Fibroblast of lung (primary cell): Measurements from ENCODE around the gene SPON2. TPM values are rescaled to one million over a fixed set of nuclear protein-coding genes. Genes with fewer than 3 reads are reported as not detected.

Source experiments
- DNase-seq, 2 donors: peaks; one replicate each; pipeline versions ENCODE4 v3.0.0 to v3.0.0-alpha.2; 2010; ENCODE audit warnings: low read depth in 2 of 2
- H2AFZ ChIP-seq: 2 replicates; pipeline ENCODE4 v1.5.1; 2012; ENCODE audit warnings: low read length, control low read depth, inconsistent platforms
- H3K27ac ChIP-seq: 2 replicates; pipeline ENCODE4 v1.5.1; 2011; ENCODE audit warnings: low read length, control low read depth; ENCODE audit not compliant: insufficient read depth
- H3K27me3 ChIP-seq: 2 replicates; pipeline ENCODE4 v1.5.1; 2011; ENCODE audit warnings: mild to moderate bottlenecking, low read length; ENCODE audit not compliant: control insufficient read depth, insufficient read depth
- H3K36me3 ChIP-seq: 2 replicates; pipeline ENCODE4 v1.5.1; 2011; ENCODE audit warnings: low read length; ENCODE audit not compliant: control insufficient read depth, insufficient read depth
- H3K4me1 ChIP-seq: 2 replicates; pipeline ENCODE4 v1.5.1; 2011; ENCODE audit warnings: low read length; ENCODE audit not compliant: control insufficient read depth, insufficient read depth; ENCODE audit errors: extremely low read depth
- H3K4me2 ChIP-seq: 2 replicates; pipeline ENCODE4 v1.5.1; 2011; ENCODE audit warnings: low read length, control low read depth; ENCODE audit not compliant: insufficient read depth; ENCODE audit errors: extremely low read depth
- H3K4me3 ChIP-seq, 4 experiments: fragments of 200-600 bp in 1 of 4; sonication (generic) in 1 of 4; replicated peaks in 1 of 4; 2 replicates each; pipeline ENCODE4 v1.5.1; 2011 to 2016; ENCODE audit warnings: low read length in 4 of 4, low read depth in 3 of 4, mild to moderate bottlenecking in 3 of 4, control low read depth in 2 of 4, inconsistent platforms in 1 of 4, mixed read lengths in 1 of 4; ENCODE audit not compliant: insufficient read depth in 1 of 4; ENCODE audit errors: control extremely low read depth in 1 of 4
- H3K79me2 ChIP-seq: 2 replicates; pipeline ENCODE4 v1.5.1; 2012; ENCODE audit warnings: mild to moderate bottlenecking, low read length, inconsistent platforms; ENCODE audit not compliant: control insufficient read depth, insufficient read depth
- H3K9ac ChIP-seq: 2 replicates; pipeline ENCODE4 v1.5.1; 2011; ENCODE audit warnings: mild to moderate bottlenecking, low read length, control low read depth; ENCODE audit not compliant: insufficient read depth
- H3K9me3 ChIP-seq: 2 replicates; pipeline ENCODE4 v1.5.1; 2012; ENCODE audit warnings: low read depth, low read length; ENCODE audit not compliant: control insufficient read depth, insufficient read depth
- H4K20me1 ChIP-seq: 2 replicates; pipeline ENCODE4 v1.5.1; 2011; ENCODE audit warnings: low read length; ENCODE audit not compliant: control insufficient read depth, insufficient read depth; ENCODE audit errors: extremely low read depth
- CTCF ChIP-seq, 2 donors: IDR thresholded peaks in 1 of 2; conservative IDR thresholded peaks in 1 of 2; 1 replicate in 1 of 2; 2 replicates in 1 of 2; pipeline ENCODE4 v1.5.1; 2011 to 2012; ENCODE audit warnings: low read length in 2 of 2, control low read depth in 1 of 2, inconsistent platforms in 1 of 2, low read depth in 1 of 2, mild to moderate bottlenecking in 1 of 2
- EZH2 ChIP-seq: IDR thresholded peaks from 2 replicates; pipeline ENCODE4 v1.5.1; 2012; ENCODE audit warnings: low read length, control low read depth, mild to moderate bottlenecking; ENCODE audit errors: missing control alignments
- polyA plus RNA-seq, 2 donors: library from polyadenylated mRNA; depleted of rRNA in 1 of 2; stranded (reverse) in 1 of 2; unstranded in 1 of 2; fragments of >200 nt; gene quantifications; 2 replicates each; pipeline ENCODE4 v1.2.1, GENCODE V29; 2011 to 2012; ENCODE audit warnings: missing spikeins in 1 of 2
- total RNA-seq: library from RNA; depleted of rRNA; stranded (reverse); fragments of >200 nt; gene quantifications from 2 replicates; pipeline ENCODE4 v1.2.1, GENCODE V29; 2014

The SPON2 gene
- total and polyA plus RNA-seq, 2 donors (not counting 1 experiment from before 2014, with no cell fraction given), result 179 to 367 TPM

- Histone ChIP-seq H3K79me2 (no peaks in the 10 kb centered on the region), H3K4me2 (no peak overlapping the region), H3K36me3 (no peaks in the 10 kb centered on the region), H3K4me3 (no peak overlapping the region), H3K9ac (no peak overlapping the region), H2AFZ (no peak overlapping the region), H3K27me3 (peaks cover 19% of the 10 kb centered on the region), H4K20me1 (no peaks in the 10 kb centered on the region), H3K27ac (no peak overlapping the region), H3K4me1 (peaks cover 3% of the 10 kb centered on the region), H3K9me3 (no peaks in the 10 kb centered on the region)
- TF ChIP-seq CTCF (conservative IDR thresholded peaks at IDR 0.05 in 1 of 2, IDR thresholded peaks at IDR 0.05 in 1 of 2; ENCODE audit: low read depth in 1 of 2, low read length in 2 of 2), result no peak
- no peak for TF ChIP-seq EZH2
- no peak for DNase-seq
Observed at GRCh38 chr4:1152290-1152689, 20.1 kb downstream of the SPON2 start.

- Histone ChIP-seq H3K4me1 (peaks cover 3% of the 10 kb centered on the region), H4K20me1 (no peaks in the 10 kb centered on the region), H3K9ac (no peak overlapping the region), H3K4me2 (no peak overlapping the region), H3K9me3 (no peaks in the 10 kb centered on the region), H3K36me3 (no peaks in the 10 kb centered on the region), H2AFZ (no peak overlapping the region), H3K27me3 (peaks cover 19% of the 10 kb centered on the region), H3K79me2 (no peaks in the 10 kb centered on the region), H3K27ac (no peak overlapping the region), H3K4me3 (no peak overlapping the region)
- TF ChIP-seq EZH2, result no peak
- TF ChIP-seq CTCF (conservative IDR thresholded peaks at IDR 0.05 in 1 of 2, IDR thresholded peaks at IDR 0.05 in 1 of 2; ENCODE audit: low read depth in 1 of 2, low read length in 2 of 2), result no peak
- DNase-seq, result no peak
Observed at GRCh38 chr4:1151541-1151940, 20.8 kb downstream of the SPON2 start.

GRCh38 chr4:1150875-1151274, 21.5 kb downstream of the SPON2 start:
- Histone ChIP-seq H3K9me3 (no peaks in the 10 kb centered on the region), H3K9ac (no peak overlapping the region), H4K20me1 (no peaks in the 10 kb centered on the region), H3K4me1 (peaks cover 3% of the 10 kb centered on the region), H3K4me3 (no peak overlapping the region), H3K27ac (no peak overlapping the region), H3K79me2 (no peaks in the 10 kb centered on the region), H3K4me2 (no peak overlapping the region), H3K36me3 (no peaks in the 10 kb centered on the region), H3K27me3 (peaks cover 19% of the 10 kb centered on the region), H2AFZ (no peak overlapping the region)
- TF ChIP-seq CTCF (conservative IDR thresholded peaks at IDR 0.05 in 1 of 2, IDR thresholded peaks at IDR 0.05 in 1 of 2; ENCODE audit: low read depth in 1 of 2, low read length in 2 of 2) (no peak), EZH2 (no peak)
- no peak for DNase-seq
